Stimulated activated CD8-positive, alpha-beta memory T cell treated with anti-CD3 and anti-CD28 coated beads, Interleukin-15, amount 100 ng/mL, for 1 hour (primary cell): ENCODE data around the gene GRM4.
"Not testable (repeated sequence)": the region's sequence is repeated elsewhere in the genome, so short reads cannot be mapped to it uniquely, and the experiment has no call there.

ENCODE experiments used
- DNase-seq: peaks from one replicate; pipeline ENCODE4 v3.0.0-alpha.2; 2020; ENCODE audit warnings: low read depth

GRM4 gene

GRCh38 chr6:34020807-34021553 lies 124.9 kb downstream of the GRM4 start:
- no peak for DNase-seq

GRCh38 chr6:34020278-34020677 lies 125.6 kb downstream of the GRM4 start:
- no peak for DNase-seq

- DNase-seq, result no peak
These were observed 126.8 kb downstream of the GRM4 start for GRCh38 chr6:34018961-34019606.

DNA sequence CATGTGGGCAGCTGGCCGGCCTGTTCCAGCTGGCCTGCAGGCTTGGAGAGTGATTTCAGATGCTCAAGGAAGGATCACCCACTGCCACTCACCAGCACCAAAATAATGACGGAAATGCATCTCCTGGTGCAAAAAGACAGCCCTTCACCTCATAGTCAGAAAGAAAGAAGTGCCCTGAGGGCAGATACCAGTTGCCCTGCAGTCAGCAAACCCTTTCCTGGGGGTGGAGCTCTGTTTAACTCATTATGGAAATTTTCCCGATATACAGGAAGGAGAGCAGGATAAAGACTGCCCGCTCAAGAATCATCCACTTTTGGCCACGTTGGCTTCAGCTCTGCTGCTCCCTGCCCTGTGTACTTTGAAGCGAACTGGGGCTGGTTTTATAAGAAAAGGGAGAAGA lies 127.9 kb downstream of the GRM4 start:
- no peak for DNase-seq

GRCh38 chr6:34017106-34017805 lies 128.6 kb downstream of the GRM4 start:
- no peak for DNase-seq

DNA sequence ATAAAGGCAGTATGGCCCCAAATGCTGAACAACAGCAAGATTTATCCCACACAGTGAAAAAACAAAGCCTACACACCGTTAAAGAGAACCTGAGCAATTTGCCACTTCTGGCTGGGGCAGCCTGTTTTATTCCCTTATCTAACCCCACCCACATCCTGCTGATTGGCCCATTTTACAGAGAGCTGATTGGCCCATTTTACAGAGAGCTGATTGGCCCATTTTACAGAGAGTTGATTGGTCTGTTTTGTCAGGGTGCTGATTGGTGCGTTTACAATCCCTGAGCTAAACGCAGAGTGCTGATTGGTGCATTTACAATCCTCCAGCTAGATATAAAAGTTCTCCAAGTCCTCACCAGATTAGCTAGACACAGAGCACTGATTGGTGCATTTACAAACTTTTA lies 129.3 kb downstream of the GRM4 start:
- not testable (repeated sequence) for DNase-seq

DNA sequence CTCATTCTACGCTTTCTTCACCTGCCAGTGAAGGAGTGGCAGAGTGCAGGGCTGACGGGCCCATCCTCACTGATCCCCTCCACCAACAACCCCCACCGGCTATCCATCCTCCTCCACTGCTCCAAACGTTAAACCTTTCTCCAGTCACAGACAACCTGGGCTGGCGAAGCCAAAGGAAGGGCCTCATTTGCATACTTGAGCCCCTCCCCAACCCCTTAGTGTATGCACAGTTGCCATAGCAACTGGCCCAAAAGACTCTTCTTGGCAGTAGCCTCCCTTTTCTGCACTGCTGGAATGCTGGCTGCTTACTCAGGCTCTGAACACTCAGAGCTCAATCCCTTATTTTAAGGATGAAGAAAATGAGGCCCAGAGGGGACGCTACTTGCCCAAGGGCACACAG lies 130.3 kb downstream of the GRM4 start:
- no peak for DNase-seq

DNA sequence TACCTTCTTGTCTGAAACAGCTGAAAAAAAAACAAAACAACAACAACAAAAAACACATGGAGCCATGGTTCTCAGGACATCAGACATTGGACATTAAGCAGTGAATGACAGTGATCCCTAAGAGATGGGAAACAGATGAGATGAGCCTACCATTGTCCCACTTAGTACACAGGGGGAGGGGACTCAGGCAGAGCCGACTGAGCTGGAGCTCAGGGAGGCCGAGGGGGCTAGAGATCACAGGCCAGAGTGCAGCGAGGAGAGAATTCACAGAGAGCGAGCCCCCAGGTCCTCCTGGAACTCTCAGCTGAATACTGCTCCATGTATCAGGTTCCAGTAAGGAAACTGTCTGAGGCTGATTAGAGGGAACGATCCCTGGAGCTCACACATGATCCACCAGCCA lies 134.6 kb downstream of the GRM4 start:
- DNase-seq, result no peak

DNA sequence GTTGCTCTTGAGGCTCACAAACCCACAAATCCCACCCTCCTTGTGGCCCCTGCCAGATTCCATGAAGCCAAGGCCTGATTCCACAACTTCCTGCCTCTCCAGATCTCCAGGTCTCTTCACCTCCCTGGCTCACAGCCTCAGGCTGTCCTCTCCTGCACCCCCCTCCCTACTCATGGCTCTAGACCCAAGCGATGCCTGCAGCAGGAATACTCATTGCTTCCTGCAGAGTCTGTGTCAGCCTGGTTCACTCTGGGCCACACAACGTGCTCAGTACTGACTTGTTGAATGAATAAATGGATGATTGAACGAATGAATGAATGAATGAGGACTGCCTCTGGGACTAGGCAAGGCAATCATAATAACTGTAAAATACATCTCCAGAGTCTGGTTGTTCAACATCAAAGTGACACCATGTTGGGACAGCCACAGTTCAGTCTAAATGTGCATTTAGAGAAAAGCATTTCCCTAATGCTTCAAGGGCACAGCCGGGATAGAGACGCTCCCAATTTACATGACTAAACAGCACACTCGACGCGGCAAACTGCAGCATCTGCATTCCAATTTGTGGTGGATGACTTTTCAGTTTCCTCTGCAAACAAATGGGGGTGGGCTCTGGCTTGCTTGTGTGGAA lies 139.9 kb downstream of the GRM4 start:
- DNase-seq, result no peak

- DNase-seq, result no peak
These were observed 141.2 kb downstream of the GRM4 start for GRCh38 chr6:34004706-34005105.

DNA sequence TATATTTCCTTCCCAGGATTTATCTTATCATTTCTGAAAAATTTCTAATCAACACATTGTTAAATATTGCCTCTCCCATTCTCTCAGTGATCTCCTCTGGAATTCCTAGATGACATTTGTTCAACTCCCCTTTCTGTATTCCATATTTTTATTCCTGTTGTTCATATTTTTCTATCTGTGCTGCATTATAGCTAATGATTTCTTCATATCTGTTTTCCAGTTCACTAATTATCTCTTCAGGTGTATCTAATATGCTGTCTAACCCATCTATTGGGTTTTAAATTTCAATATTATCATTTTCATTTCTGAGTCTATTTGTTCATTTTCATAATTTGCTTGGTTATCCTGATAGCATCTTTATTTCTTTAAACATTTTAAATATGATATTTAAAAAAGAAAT lies 141.9 kb downstream of the GRM4 start:
- no peak for DNase-seq

DNA sequence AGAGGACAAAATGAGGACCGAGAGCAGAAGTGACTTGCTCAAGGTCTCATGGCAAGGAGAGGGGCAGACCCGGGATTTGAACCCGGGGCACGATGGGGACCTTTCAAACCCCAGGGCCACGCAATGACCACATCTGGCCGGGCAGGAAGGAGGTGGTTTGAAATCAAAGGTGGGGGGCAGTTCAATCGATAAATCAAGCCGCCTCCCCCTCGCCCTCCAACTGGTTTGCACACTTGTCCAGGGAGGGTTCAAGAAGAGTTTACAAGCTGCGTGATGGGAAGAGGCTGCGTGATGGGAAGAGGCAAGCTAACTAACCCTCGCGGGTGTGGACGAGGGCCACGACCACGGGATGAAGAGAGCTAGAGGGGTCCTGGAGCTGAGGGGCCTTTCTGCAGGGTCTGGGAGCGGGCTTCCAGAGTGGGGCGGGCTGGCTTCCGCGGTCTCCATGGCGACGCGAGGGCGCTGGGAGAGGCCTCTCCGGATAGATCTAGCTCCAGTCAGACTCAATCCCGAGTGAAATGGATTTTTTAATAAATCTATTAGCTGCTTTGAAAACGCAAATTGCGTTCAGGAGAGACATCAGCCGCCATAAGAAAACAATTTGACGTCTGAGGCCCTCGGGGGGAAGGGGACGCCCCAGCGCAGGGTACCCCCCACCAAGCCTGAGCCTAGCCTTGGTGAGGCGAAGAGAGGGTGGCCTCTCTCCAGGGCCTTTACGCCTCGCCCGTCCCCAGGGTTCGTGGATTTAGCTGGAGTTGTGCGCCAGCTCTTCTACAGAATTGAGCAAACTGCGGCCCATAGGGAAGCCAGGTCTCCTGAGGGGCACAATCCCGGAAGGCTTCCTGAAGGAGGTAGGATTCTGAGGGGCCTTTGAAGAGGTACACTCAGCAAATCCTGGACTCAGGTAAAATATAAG lies 143.9 kb downstream of the GRM4 start:
- no peak for DNase-seq

- DNase-seq, result no peak
These were observed 145.6 kb downstream of the GRM4 start for GRCh38 chr6:34000281-34000680.

DNA sequence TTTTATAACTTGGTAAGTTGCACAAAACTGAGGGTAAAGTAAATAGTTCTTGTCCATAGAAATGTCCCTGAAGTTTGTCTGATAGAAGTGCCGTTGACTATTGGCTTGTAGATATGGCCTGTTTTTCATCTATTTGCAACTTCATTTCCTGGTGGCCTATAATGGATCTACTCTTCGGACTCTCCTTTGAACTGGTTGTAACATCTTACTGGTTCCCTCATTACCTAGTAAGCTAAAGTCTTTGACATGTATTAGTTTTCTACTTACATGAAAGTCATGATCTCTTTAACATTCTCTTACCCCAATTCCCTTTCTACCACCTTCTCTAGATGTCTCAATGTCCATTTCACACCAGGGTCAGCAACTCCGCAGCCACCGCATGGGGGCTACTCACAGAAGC lies 146.3 kb downstream of the GRM4 start:
- DNase-seq, result no peak

GRCh38 chr6:33998660-33999059 lies 147.2 kb downstream of the GRM4 start:
- no peak for DNase-seq

DNA sequence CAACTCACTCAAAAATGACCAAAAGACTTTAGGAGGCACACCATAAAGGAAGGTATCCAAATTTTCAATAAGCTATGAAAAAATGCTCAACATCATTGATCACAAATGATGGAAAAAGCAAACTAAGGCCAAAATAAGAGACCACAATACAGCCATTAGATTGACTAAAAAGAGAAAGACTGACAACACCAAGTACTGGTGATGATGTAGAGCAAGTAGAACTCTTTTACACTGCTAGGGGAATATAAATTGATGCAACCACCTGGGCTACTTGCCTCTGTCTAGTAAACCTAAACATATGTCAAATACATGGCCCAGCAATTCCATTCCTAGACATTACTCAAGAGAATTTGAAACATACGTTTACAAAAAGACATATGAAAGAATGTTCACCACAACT lies 148.6 kb downstream of the GRM4 start:
- DNase-seq, result no peak

GRCh38 chr6:33996120-33996475 lies 149.8 kb downstream of the GRM4 start:
- DNase-seq, result no peak

- DNase-seq, result no peak
These were observed 150.4 kb downstream of the GRM4 start for GRCh38 chr6:33995309-33996119.

GRCh38 chr6:33994472-33995308 lies 151.2 kb downstream of the GRM4 start:
- no peak for DNase-seq
